SK-N-SH (cell line): ENCODE measurements around the gene GAMT. TPM values are rescaled to one million over a fixed set of nuclear protein-coding genes. Genes with fewer than 3 reads are reported as not detected.

Experiments
- CTCF ChIA-PET: fragments of 300-600, 350-600 bp; formaldehyde crosslinking; extraction: SDS; loops from one replicate; lab custom pipeline; 2021; lab: Yijun Ruan, JAX
- POLR2A ChIA-PET: fragments of 350-600 bp; sonication (Branson Sonifier 250); formaldehyde crosslinking; extraction: SDS; loops from one replicate; lab custom pipeline; 2020; ENCODE audit warnings: antibody characterized with exemption, inconsistent platforms; lab: Yijun Ruan, JAX
- DNase-seq: peaks from one replicate; pipeline ENCODE4 v3.0.0; 2012
- H2AFZ ChIP-seq: fragments of 200-600 bp; sonication (generic); 2 replicates; pipeline ENCODE4 v1.8.1; 2016; ENCODE audit warnings: antibody characterized with exemption, mild to moderate bottlenecking, low read depth
- H3F3A ChIP-seq: fragments of 200-600 bp; sonication (generic); replicated peaks from 2 replicates; pipeline ENCODE3; 2016; ENCODE audit warnings: antibody characterized with exemption, mild to moderate bottlenecking; ENCODE audit not compliant: insufficient read depth
- H3K27ac ChIP-seq, 2 experiments: fragments of 200-500 bp in 1 of 2; fragments of 200-600 bp in 1 of 2; sonication (Bioruptor generic) in 1 of 2; sonication (generic), shearing (Covaris generic) in 1 of 2; 2 replicates each; pipeline versions ENCODE4 v1.5.1 to v1.6.1; 2014 to 2016; ENCODE audit warnings: low read depth in 2 of 2, inconsistent platforms in 1 of 2, low read length in 1 of 2, mild to moderate bottlenecking in 1 of 2, mixed read lengths in 1 of 2
- H3K27me3 ChIP-seq: fragments of 200-600 bp; sonication (generic), shearing (Covaris generic); 2 replicates; pipeline ENCODE4 v1.6.1; 2016; ENCODE audit warnings: mixed run types; ENCODE audit not compliant: insufficient read depth
- H3K36me3 ChIP-seq, 2 experiments: fragments of 200-500 bp in 1 of 2; fragments of 200-600 bp in 1 of 2; sonication (Bioruptor generic) in 1 of 2; sonication (generic) in 1 of 2; replicated peaks in 1 of 2; 2 replicates each; pipeline versions ENCODE3 to v1.5.1; 2014 to 2016; ENCODE audit warnings: low read length in 1 of 2, mild to moderate bottlenecking in 1 of 2; ENCODE audit not compliant: insufficient read depth in 2 of 2, control insufficient read depth in 1 of 2
- H3K4me1 ChIP-seq, 2 experiments: fragments of 200-500 bp in 1 of 2; fragments of 200-600 bp in 1 of 2; sonication (Bioruptor generic) in 1 of 2; sonication (generic), shearing (Covaris generic) in 1 of 2; 2 replicates each; pipeline versions ENCODE4 v1.5.1 to v1.6.1; 2014 to 2016; ENCODE audit warnings: low read depth in 1 of 2, low read length in 1 of 2, mixed run types in 1 of 2; ENCODE audit not compliant: insufficient read depth in 2 of 2, control insufficient read depth in 1 of 2
- H3K4me2 ChIP-seq: fragments of 200-600 bp; sonication (generic), shearing (Covaris generic); 2 replicates; pipeline ENCODE4 v1.6.1; 2017; ENCODE audit warnings: mixed run types
- H3K4me3 ChIP-seq, 2 experiments: fragments of 200-500 bp in 1 of 2; fragments of 200-600 bp in 1 of 2; sonication (Bioruptor generic) in 1 of 2; sonication (generic), shearing (Covaris generic) in 1 of 2; 2 replicates each; pipeline versions ENCODE4 v1.5.1 to v1.8.1; 2014 to 2016; ENCODE audit warnings: low read depth in 2 of 2, inconsistent platforms in 1 of 2, low read length in 1 of 2, mild to moderate bottlenecking in 1 of 2, mixed read lengths in 1 of 2, moderate library complexity in 1 of 2
- H3K79me2 ChIP-seq: fragments of 200-600 bp; sonication (generic); 2 replicates; pipeline ENCODE4 v1.8.1; 2017; ENCODE audit warnings: mild to moderate bottlenecking; ENCODE audit not compliant: insufficient read depth
- H3K9ac ChIP-seq: fragments of 200-600 bp; sonication (generic); 2 replicates; pipeline ENCODE4 v1.6.1; 2017; ENCODE audit warnings: mixed run types
- H3K9me2 ChIP-seq: fragments of 200-600 bp; sonication (generic); 2 replicates; pipeline ENCODE4 v1.6.1; 2017; ENCODE audit warnings: mixed run types
- H3K9me3 ChIP-seq: fragments of 200-600 bp; sonication (generic); 2 replicates; pipeline ENCODE4 v1.6.1; 2017; ENCODE audit warnings: mixed run types, mild to moderate bottlenecking, moderate library complexity
- H4K20me1 ChIP-seq: fragments of 200-600 bp; sonication (generic); 2 replicates; pipeline ENCODE4 v1.6.1; 2017; ENCODE audit warnings: mild to moderate bottlenecking, mixed run types; ENCODE audit not compliant: insufficient read depth
- ELF1 ChIP-seq: IDR thresholded peaks from 2 replicates; pipeline ENCODE4 v1.4.0; 2012
- EP300 ChIP-seq, 2 experiments: IDR thresholded peaks; 2 replicates each; pipeline versions ENCODE4 v1.4.0 to v1.6.1; 2012; ENCODE audit warnings: borderline replicate concordance in 1 of 2, low read depth in 1 of 2, low read length in 1 of 2
- EZH2phosphoT487 ChIP-seq: fragments of 200-600 bp; sonication (generic); IDR thresholded peaks from 2 replicates; pipeline ENCODE4 v1.6.1; 2017; ENCODE audit warnings: low read depth, mixed run types, mild to moderate bottlenecking, antibody characterized with exemption, moderate library complexity, borderline replicate concordance
- FOXM1 ChIP-seq: IDR thresholded peaks from 2 replicates; pipeline ENCODE4 v1.4.0; 2012; ENCODE audit warnings: low read depth, mild to moderate bottlenecking
- GATA2 ChIP-seq: sonication (generic); formaldehyde crosslinking; IDR thresholded peaks from 2 replicates; pipeline ENCODE4 v1.5.0; 2020; ENCODE audit warnings: mild to moderate bottlenecking, missing genetic modification reagents
- JUND ChIP-seq: IDR thresholded peaks from 2 replicates; pipeline ENCODE4 v1.4.0; 2012
- MEF2A ChIP-seq: IDR thresholded peaks from 2 replicates; pipeline ENCODE4 v1.4.0; 2012; ENCODE audit warnings: low read depth, borderline replicate concordance
- NFIC ChIP-seq: IDR thresholded peaks from 2 replicates; pipeline ENCODE4 v1.4.0; 2012; ENCODE audit warnings: borderline replicate concordance
- NRF1 ChIP-seq: IDR thresholded peaks from 2 replicates; pipeline ENCODE4 v1.6.1; 2012; ENCODE audit warnings: low read depth, mild to moderate bottlenecking, low read length
- POLR2AphosphoS5 ChIP-seq: IDR thresholded peaks from 2 replicates; pipeline ENCODE4 v1.6.1; 2012; ENCODE audit warnings: low read depth, low read length
- RCOR1 ChIP-seq: fragments of 150-350 bp; IDR thresholded peaks from 2 replicates; pipeline ENCODE4 v1.6.1; 2017; ENCODE audit warnings: antibody characterized with exemption, low read length
- REST ChIP-seq: IDR thresholded peaks from 2 replicates; pipeline ENCODE4 v1.6.1; 2012; ENCODE audit warnings: mild to moderate bottlenecking, low read depth, low read length, moderate library complexity
- RFX5 ChIP-seq: IDR thresholded peaks from 2 replicates; pipeline ENCODE4 v1.6.1; 2012; ENCODE audit warnings: mild to moderate bottlenecking, improper control_type of control experiment, low read length
- RXRA ChIP-seq: IDR thresholded peaks from 2 replicates; pipeline ENCODE4 v1.4.0; 2012; ENCODE audit warnings: low read depth, mild to moderate bottlenecking, borderline replicate concordance
- SMC3 ChIP-seq: IDR thresholded peaks from 2 replicates; pipeline ENCODE4 v1.6.1; 2012; ENCODE audit warnings: low read depth, low read length, improper control_type of control experiment
- TEAD4 ChIP-seq: IDR thresholded peaks from 2 replicates; pipeline ENCODE4 v1.4.0; 2012; ENCODE audit warnings: mild to moderate bottlenecking, borderline replicate concordance; ENCODE audit not compliant: insufficient read depth
- USF1 ChIP-seq: IDR thresholded peaks from 2 replicates; pipeline ENCODE4 v1.4.0; 2012; ENCODE audit warnings: low read depth, borderline replicate concordance
- YY1 ChIP-seq: IDR thresholded peaks from 2 replicates; pipeline ENCODE4 v1.4.0; 2012; ENCODE audit warnings: low read depth, mild to moderate bottlenecking
- WGBS: methylation state at CpG from one replicate; pipeline ENCODE4 v1.1.6; 2017; ENCODE audit warnings: low lambda C conversion rate; 5-methylcytosine and 5-hydroxymethylcytosine counted together
- polyA plus RNA-seq, 3 experiments: library from polyadenylated mRNA; depleted of rRNA; stranded (reverse); fragments of >200 nt; gene quantifications; 2 replicates each; pipeline ENCODE4 v1.2.3, GENCODE V29; 2012
- TF ChIP-seq, protein P1 (sequence below): IDR thresholded peaks from 2 replicates; pipeline ENCODE4 v1.4.0; 2012; ENCODE audit warnings: low read depth, borderline replicate concordance
- TF ChIP-seq, protein P2 (sequence below): IDR thresholded peaks from 2 replicates; pipeline ENCODE4 v1.4.0; 2012; ENCODE audit warnings: low read depth

Gene GAMT
- polyA plus RNA-seq, 1 of the 3 experiments (the other 2 are of a cell fraction): 85.3 TPM

- peak overlapping the region; percentile 62 for H3K9ac ChIP-seq
These were observed 45.5 kb downstream of the GAMT start for GRCh38 chr19:1355568-1356507.

DNA sequence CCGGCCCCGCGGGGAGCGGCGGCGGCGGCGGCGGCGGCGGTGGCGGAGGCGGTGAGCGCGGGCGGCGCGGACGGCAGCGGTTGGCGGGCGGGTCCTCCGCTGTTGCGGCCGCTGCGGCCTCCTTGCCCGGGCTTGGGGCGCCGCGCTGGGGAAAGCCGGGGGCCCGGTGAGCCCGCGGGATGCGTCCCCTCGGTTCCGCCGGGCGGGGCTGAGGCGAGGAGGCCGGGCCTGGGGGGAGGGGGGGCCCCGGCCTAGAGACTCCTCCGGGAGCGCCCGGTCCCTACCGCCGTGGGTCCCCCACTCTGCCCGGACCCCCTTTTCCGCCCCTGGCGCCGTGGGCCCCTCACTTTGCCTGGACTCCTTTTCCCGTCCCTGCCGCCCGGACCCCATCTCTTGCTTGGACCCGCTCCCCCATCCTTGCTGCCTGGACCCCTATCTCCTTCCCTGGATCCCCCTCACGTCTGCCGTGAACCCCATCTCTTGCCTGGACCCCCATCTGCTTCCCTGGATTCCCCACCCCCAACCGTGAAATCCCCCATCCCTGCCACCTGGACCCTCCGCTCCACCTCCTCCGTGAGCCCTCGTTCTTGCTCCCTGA, 46.3 kb downstream of the GAMT start:
- ChIA-PET POLR2A (interaction anchor here (1.0 to 1.4 kb wide), 4 partner anchors 15 to 86 kb away, joined by 3 to 5 read pairs (median 4); partner anchors contain the start of gene CIRBP), CTCF (interaction anchor here (1.0 to 2.5 kb wide), 4 partner anchors 39 to 89 kb away, joined by 3 to 15 read pairs (median 6); no protein-coding TSS in a partner anchor)
- no peaks in the 10 kb centered on the region for H3K27me3 ChIP-seq
- peak overlapping the region; percentile 65 to 79 for H3K4me3 ChIP-seq
- H2AFZ ChIP-seq: no peak overlapping the region
- WGBS: 0% methylated on average over 15 of the region's 61 CpGs
- peak overlapping the region; percentile 92 for H3K4me2 ChIP-seq
- DNase-seq: no peak
- H3K36me3 ChIP-seq: peaks cover 22 to 31% of the 10 kb centered on the region in 2 experiments
- peaks cover 14% of the 10 kb centered on the region for H3K79me2 ChIP-seq
- no peaks in the 10 kb centered on the region for H3K9me2 ChIP-seq
- H3F3A ChIP-seq: peaks cover 19% of the 10 kb centered on the region
- peak overlapping the region in 1 of 2 experiments; percentile 81; a peak in 2 of 4 replicates for H3K27ac ChIP-seq
- H4K20me1 ChIP-seq: no peaks in the 10 kb centered on the region
- H3K9me3 ChIP-seq: no peaks in the 10 kb centered on the region
- H3K9ac ChIP-seq: peak overlapping the region; percentile 62
- peaks cover 1 to 30% of the 10 kb centered on the region in 2 experiments for H3K4me1 ChIP-seq
- TF ChIP-seq JUND (no peak), NFIC (no peak), SMC3 (no peak), NRF1 (no peak), EP300 (IDR thresholded peaks at IDR 0.05; ENCODE audit: borderline replicate concordance in 1 of 2, low read depth in 1 of 2, low read length in 1 of 2) (no peak), USF1 (no peak), REST (no peak), MEF2A (no peak), GATA2 (no peak), RCOR1 (no peak), EZH2phosphoT487 (no peak), YY1 (no peak), RXRA (no peak)

More at GRCh38 chr19:1355568-1356507, 45.5 kb downstream of the GAMT start:
- Histone ChIP-seq H3K4me1 (peaks cover 9 to 36% of the 10 kb centered on the region in 2 experiments), H3K9me3 (no peaks in the 10 kb centered on the region), H3K27me3 (no peaks in the 10 kb centered on the region), H4K20me1 (no peaks in the 10 kb centered on the region), H3K4me3 (peak overlapping the region; percentile 65 to 79), H3K4me2 (peak overlapping the region; percentile 92), H3K27ac (peak overlapping the region; percentile 21 to 81; a peak in 3 of 4 replicates), H3K9me2 (no peaks in the 10 kb centered on the region), H2AFZ (no peak overlapping the region; the same call in 1 of the 2 replicates), H3F3A (peaks cover 27% of the 10 kb centered on the region), H3K36me3 (peaks cover 25 to 35% of the 10 kb centered on the region in 2 experiments), H3K79me2 (peaks cover 14% of the 10 kb centered on the region)
- POLR2A ChIA-PET: no interaction called here
- TF ChIP-seq ELF1: no peak
- TF ChIP-seq, protein P1, sequence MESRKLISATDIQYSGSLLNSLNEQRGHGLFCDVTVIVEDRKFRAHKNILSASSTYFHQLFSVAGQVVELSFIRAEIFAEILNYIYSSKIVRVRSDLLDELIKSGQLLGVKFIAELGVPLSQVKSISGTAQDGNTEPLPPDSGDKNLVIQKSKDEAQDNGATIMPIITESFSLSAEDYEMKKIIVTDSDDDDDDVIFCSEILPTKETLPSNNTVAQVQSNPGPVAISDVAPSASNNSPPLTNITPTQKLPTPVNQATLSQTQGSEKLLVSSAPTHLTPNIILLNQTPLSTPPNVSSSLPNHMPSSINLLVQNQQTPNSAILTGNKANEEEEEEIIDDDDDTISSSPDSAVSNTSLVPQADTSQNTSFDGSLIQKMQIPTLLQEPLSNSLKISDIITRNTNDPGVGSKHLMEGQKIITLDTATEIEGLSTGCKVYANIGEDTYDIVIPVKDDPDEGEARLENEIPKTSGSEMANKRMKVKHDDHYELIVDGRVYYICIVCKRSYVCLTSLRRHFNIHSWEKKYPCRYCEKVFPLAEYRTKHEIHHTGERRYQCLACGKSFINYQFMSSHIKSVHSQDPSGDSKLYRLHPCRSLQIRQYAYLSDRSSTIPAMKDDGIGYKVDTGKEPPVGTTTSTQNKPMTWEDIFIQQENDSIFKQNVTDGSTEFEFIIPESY: no peak
- TF ChIP-seq POLR2AphosphoS5: no peak
- TF ChIP-seq, protein P2, sequence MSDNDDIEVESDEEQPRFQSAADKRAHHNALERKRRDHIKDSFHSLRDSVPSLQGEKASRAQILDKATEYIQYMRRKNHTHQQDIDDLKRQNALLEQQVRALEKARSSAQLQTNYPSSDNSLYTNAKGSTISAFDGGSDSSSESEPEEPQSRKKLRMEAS: no peak
- TF ChIP-seq FOXM1: no peak
- no peak for TF ChIP-seq TEAD4
- TF ChIP-seq RFX5: no peak
- 19% methylated on average over 32 of the region's 32 CpGs for WGBS
- DNase-seq: peak; percentile 56
- CTCF ChIA-PET: interaction anchor here (0.9 to 2.5 kb wide), 4 partner anchors 15 to 89 kb away, joined by 3 to 15 read pairs (median 4); no protein-coding TSS in a partner anchor
